ENCODE results near the gene TRMT61A. TPM values are rescaled to one million over a fixed set of nuclear protein-coding genes. Genes with fewer than 3 reads are reported as not detected.
A peak's percentile ranks its signal among the peaks of the same experiment; 100 is the strongest.

Gene TRMT61A
- polyA plus RNA-seq, 3 donors, result 2.7 to 7.1 (median 3.4) TPM

DNA sequence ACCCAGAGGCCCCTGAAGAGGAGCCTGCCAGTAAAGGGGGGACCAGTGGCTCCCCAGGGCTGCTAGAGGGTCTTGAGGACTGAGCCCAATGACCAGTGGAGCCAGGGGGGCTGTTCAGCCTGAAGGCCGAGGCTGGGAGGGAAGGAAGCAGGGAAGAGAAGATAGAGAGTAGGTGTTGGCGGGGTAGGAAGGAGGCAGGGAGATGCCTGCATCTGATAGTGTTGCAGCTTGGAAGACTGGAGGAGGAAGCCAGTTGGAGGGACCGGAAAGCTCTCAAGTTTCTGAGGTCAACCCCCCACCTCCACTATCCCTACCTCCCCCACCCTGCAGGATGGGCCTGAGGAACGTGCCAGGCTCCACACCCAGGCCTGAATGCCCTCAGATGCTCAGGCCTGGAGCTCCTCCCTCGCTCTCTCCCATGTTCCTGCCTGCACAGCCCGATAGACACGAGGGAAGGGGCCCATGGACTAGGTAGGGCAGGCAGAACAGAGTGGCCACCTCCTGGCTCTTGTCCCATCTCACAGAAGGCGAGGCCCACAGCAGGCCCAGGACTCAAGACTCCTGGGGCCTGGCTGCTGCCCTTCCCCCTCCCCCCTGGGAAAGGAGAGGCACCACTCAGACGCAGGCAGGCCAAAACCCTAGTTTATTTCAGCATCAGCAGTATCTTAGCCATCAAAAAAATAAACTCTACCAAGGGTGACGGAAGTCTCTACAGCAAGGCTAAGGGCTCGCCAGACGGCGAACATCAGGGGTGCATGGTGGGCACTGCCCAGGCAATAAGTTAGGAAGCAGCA lies 9.8 kb upstream of the TRMT61A start:
- peaks cover 20 to 33% of the 10 kb centered on the region in 2 donors for H3K27me3 ChIP-seq (ENCODE audit: control insufficient read depth in 2 of 2, insufficient read depth in 2 of 2, low read length in 2 of 2)
- H3K4me1 ChIP-seq (ENCODE audit: control insufficient read depth in 1 of 2, insufficient read depth in 2 of 2, low read length in 2 of 2), result peaks cover 16 to 39% of the 10 kb centered on the region in 2 donors
- Mint-ChIP-seq H3K27ac (peak overlapping the region in 1 of 7 donors; percentile 33), H3K36me3 (peaks cover 0 to 7% of the 10 kb centered on the region in 2 donors), H3K4me1 (peaks cover 13% of the 10 kb centered on the region), H3K27me3 (ENCODE audit: low read depth in 3 of 3) (peaks cover 33 to 48% (median 34%) of the 10 kb centered on the region in 3 donors), H3K9me3 (peaks cover 0 to 14% (median 6%) of the 10 kb centered on the region in 7 donors), H3K4me3 (peak overlapping the region in 1 of 2 donors; percentile 68)
- H3K27ac ChIP-seq (ENCODE audit: low read depth in 1 of 2, low read length in 2 of 2), result no peak overlapping the region
- H3K4me3 ChIP-seq (replicated peaks in 1 of 3; ENCODE audit: low read depth in 2 of 3, low read length in 3 of 3), result no peak overlapping the region
- TF ChIP-seq, protein P1, sequence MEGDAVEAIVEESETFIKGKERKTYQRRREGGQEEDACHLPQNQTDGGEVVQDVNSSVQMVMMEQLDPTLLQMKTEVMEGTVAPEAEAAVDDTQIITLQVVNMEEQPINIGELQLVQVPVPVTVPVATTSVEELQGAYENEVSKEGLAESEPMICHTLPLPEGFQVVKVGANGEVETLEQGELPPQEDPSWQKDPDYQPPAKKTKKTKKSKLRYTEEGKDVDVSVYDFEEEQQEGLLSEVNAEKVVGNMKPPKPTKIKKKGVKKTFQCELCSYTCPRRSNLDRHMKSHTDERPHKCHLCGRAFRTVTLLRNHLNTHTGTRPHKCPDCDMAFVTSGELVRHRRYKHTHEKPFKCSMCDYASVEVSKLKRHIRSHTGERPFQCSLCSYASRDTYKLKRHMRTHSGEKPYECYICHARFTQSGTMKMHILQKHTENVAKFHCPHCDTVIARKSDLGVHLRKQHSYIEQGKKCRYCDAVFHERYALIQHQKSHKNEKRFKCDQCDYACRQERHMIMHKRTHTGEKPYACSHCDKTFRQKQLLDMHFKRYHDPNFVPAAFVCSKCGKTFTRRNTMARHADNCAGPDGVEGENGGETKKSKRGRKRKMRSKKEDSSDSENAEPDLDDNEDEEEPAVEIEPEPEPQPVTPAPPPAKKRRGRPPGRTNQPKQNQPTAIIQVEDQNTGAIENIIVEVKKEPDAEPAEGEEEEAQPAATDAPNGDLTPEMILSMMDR (IDR thresholded peaks at IDR 0.05), result no peak
- DNase-seq, result no peak
- no peak overlapping the region for H2AFZ ChIP-seq (ENCODE audit: insufficient read depth, low read depth, low read length, poor library complexity, severe bottlenecking)
- H3K9ac ChIP-seq (ENCODE audit: insufficient read depth, low read length, poor library complexity, severe bottlenecking), result no peak overlapping the region
- H4K20me1 ChIP-seq (ENCODE audit: insufficient read depth, low read length), result peaks cover 28% of the 10 kb centered on the region
- WGBS (ENCODE audit: insufficient coverage), result 45% methylated on average over 10 of the region's 13 CpGs
- H3K9me3 ChIP-seq (replicated peaks in 1 of 2; ENCODE audit: control insufficient read depth in 1 of 2, insufficient read depth in 1 of 2, low read length in 2 of 2), result peaks cover 6 to 9% of the 10 kb centered on the region in 2 donors
- H3K79me2 ChIP-seq (ENCODE audit: insufficient read depth, low read length), result no peaks in the 10 kb centered on the region
- intact Hi-C loops (cut with micrococcal nuclease), result loop anchor here in 1 of 2 donors (1.0 kb wide), 1 partner anchor 27 kb away; no protein-coding TSS in a partner anchor
- H3K4me2 ChIP-seq (replicated peaks; ENCODE audit: extremely low read depth, low read length, poor library complexity, severe bottlenecking), result no peak overlapping the region
- H3K36me3 ChIP-seq (replicated peaks in 1 of 2; ENCODE audit: control insufficient read depth in 1 of 2, insufficient read depth in 2 of 2, low read length in 2 of 2), result no peaks in the 10 kb centered on the region

DNA sequence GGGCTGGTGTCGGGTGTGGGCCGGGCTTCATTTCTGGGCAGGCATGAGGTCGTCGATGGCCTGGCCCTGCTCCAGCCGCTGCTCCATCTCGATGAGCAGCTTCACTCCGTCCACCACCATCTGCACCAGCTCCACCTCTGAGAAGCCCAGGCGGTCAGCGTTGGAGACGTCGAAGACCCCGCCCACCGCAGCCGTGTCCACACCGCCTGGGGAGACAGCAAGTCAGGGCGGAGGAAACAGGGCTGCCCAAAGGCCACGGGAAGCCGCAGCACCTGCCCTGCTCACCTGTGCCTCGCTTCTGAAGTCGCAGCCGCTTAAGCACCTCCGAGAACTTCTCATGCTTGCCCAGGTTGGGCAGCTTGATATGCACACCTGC lies 9.2 kb upstream of the TRMT61A start:
- H3K79me2 ChIP-seq (ENCODE audit: insufficient read depth, low read length), result no peaks in the 10 kb centered on the region
- Mint-ChIP-seq H3K36me3 (peaks cover 0 to 7% of the 10 kb centered on the region in 2 donors), H3K9me3 (peaks cover 0 to 16% (median 6%) of the 10 kb centered on the region in 7 donors), H3K4me3 (peak overlapping the region in 1 of 2 donors; percentile 48), H3K27me3 (ENCODE audit: low read depth in 3 of 3) (peaks cover 38 to 54% (median 40%) of the 10 kb centered on the region in 3 donors), H3K27ac (no peak overlapping the region), H3K4me1 (peaks cover 13% of the 10 kb centered on the region)
- 84% methylated on average over 20 of the region's 22 CpGs for WGBS (ENCODE audit: insufficient coverage)
- H3K9ac ChIP-seq (ENCODE audit: insufficient read depth, low read length, poor library complexity, severe bottlenecking), result no peak overlapping the region
- H3K27ac ChIP-seq (ENCODE audit: low read depth in 1 of 2, low read length in 2 of 2), result no peak overlapping the region
- intact Hi-C loops (cut with micrococcal nuclease), result loop anchor here in 1 of 2 donors (1.0 to 10.0 kb wide), 3 partner anchors 26 to 185 kb away; partner anchors contain the start of genes BAG5, COA8 and EIF5
- peaks cover 6 to 9% of the 10 kb centered on the region in 2 donors for H3K9me3 ChIP-seq (replicated peaks in 1 of 2; ENCODE audit: control insufficient read depth in 1 of 2, insufficient read depth in 1 of 2, low read length in 2 of 2)
- H3K36me3 ChIP-seq (replicated peaks in 1 of 2; ENCODE audit: control insufficient read depth in 1 of 2, insufficient read depth in 2 of 2, low read length in 2 of 2), result no peaks in the 10 kb centered on the region
- H3K4me1 ChIP-seq (ENCODE audit: control insufficient read depth in 1 of 2, insufficient read depth in 2 of 2, low read length in 2 of 2), result peaks cover 16 to 39% of the 10 kb centered on the region in 2 donors
- no peak for DNase-seq
- H3K4me3 ChIP-seq (replicated peaks in 1 of 3; ENCODE audit: low read depth in 2 of 3, low read length in 3 of 3), result no peak overlapping the region
- no peak overlapping the region for H2AFZ ChIP-seq (ENCODE audit: insufficient read depth, low read depth, low read length, poor library complexity, severe bottlenecking)
- peaks cover 30% of the 10 kb centered on the region for H4K20me1 ChIP-seq (ENCODE audit: insufficient read depth, low read length)
- no peak overlapping the region for H3K4me2 ChIP-seq (replicated peaks; ENCODE audit: extremely low read depth, low read length, poor library complexity, severe bottlenecking)
- H3K27me3 ChIP-seq (ENCODE audit: control insufficient read depth in 2 of 2, insufficient read depth in 2 of 2, low read length in 2 of 2), result peaks cover 20 to 39% of the 10 kb centered on the region in 2 donors
- TF ChIP-seq, protein P1 (IDR thresholded peaks at IDR 0.05), result no peak
